ENCODE results near the gene MTMR2. TPM values are rescaled to one million over a fixed set of nuclear protein-coding genes. Genes with fewer than 3 reads are reported as not detected.

Gene MTMR2
- total RNA-seq, 1 experiment from 2014 or later: 29.1 TPM

GRCh38 chr11:95850137-95850536 lies 73.8 kb downstream of the MTMR2 start:
- intact Hi-C loops (cut with micrococcal nuclease): no loop called here
- Histone ChIP-seq H3K27me3 (ENCODE audit: insufficient read depth, low read length) (no peaks in the 10 kb centered on the region), H3K27ac (ENCODE audit: low read depth, low read length) (no peak overlapping the region), H3K9ac (ENCODE audit: low read length) (no peak overlapping the region), H4K20me1 (ENCODE audit: insufficient read depth) (no peaks in the 10 kb centered on the region), H3K36me3 (ENCODE audit: control insufficient read depth in 1 of 2, insufficient read depth in 2 of 2, low read length in 2 of 2) (peaks cover 0 to 5% of the 10 kb centered on the region in 2 experiments; a peak in 2 of 4 replicates), H3K4me1 (ENCODE audit: control insufficient read depth in 1 of 2, insufficient read depth in 2 of 2, low read length in 2 of 2) (no peaks in the 10 kb centered on the region), H2AFZ (ENCODE audit: low read depth, low read length, poor library complexity, severe bottlenecking) (no peak overlapping the region), H3K9me2 (ENCODE audit: insufficient read depth) (no peaks in the 10 kb centered on the region), H3K4me3 (replicated peaks in 1 of 2; ENCODE audit: low read depth in 1 of 2, low read length in 2 of 2) (no peak overlapping the region), H3K79me2 (ENCODE audit: insufficient read depth, low read length) (no peaks in the 10 kb centered on the region), H3K4me2 (ENCODE audit: low read length) (no peak overlapping the region), H3K9me3 (ENCODE audit: control insufficient read depth in 1 of 2, insufficient read depth in 1 of 2, low read depth in 1 of 2, low read length in 2 of 2) (no peaks in the 10 kb centered on the region)
- no peak for TF ChIP-seq YY1 (IDR thresholded peaks at IDR 0.05; ENCODE audit: extremely low read depth, insufficient replicate concordance, low read depth, low read length)
- TF ChIP-seq CEBPB (IDR thresholded peaks at IDR 0.05; ENCODE audit: low read depth): no peak
- ChIA-PET RAD21 (ENCODE audit: low non-redundant PET in 1 of 2, low total read pairs in 2 of 2, uncharacterized antibody in 2 of 2, unreplicated experiment in 2 of 2) (no interaction called here), CTCF (interaction anchor here (1.5 to 2.3 kb wide), 4 partner anchors 11 to 544 kb away, joined by 4 to 20 read pairs (median 11); no protein-coding TSS in a partner anchor), POLR2A (no interaction called here)
- DNase-seq (ENCODE audit: low read depth, low spot score): no peak
- no TSS peak for BruUV-seq (replicated peaks)
- ATAC-seq: no peak

DNA sequence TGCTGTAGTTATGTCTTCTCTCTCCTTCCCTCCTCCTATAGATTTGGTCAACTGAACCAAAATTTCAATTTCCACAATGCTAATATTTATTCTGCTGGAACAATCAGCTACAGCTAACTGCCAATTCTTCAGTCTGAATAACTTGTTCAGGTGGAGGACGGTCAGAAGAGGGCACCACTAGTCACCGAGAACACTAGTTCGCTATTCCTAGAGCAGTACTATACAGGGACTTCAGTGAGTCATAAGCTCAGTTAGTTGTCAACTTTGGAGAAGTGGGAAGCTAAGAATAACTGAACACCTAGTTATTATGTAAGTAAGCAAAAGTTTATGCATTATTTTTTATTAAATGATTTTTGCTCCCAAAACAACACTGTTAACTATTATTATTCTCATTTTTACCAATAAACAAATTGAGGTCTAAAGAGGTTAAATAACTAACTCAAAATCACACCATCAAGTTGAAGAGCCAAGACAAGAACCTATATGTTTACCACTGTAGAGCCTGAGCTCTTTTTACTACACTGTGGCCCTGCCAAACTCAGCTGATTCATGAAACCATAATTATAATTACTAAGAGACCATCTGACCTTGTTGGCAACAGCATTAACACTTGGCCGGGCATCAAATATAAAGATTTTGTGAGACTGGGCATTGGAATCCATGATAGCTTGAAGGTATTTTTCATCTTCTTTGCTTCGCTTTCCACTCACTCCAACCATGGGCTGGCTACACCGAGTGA lies 74.7 kb downstream of the MTMR2 start:
- Histone ChIP-seq H4K20me1 (ENCODE audit: insufficient read depth) (no peaks in the 10 kb centered on the region), H3K36me3 (ENCODE audit: control insufficient read depth in 1 of 2, insufficient read depth in 2 of 2, low read length in 2 of 2) (peaks cover 0 to 6% of the 10 kb centered on the region in 2 experiments; a peak in 2 of 4 replicates), H3K79me2 (ENCODE audit: insufficient read depth, low read length) (no peaks in the 10 kb centered on the region), H2AFZ (ENCODE audit: low read depth, low read length, poor library complexity, severe bottlenecking) (no peak overlapping the region), H3K4me2 (ENCODE audit: low read length) (no peak overlapping the region), H3K9me2 (ENCODE audit: insufficient read depth) (no peaks in the 10 kb centered on the region), H3K4me1 (ENCODE audit: control insufficient read depth in 1 of 2, insufficient read depth in 2 of 2, low read length in 2 of 2) (no peaks in the 10 kb centered on the region), H3K9me3 (ENCODE audit: control insufficient read depth in 1 of 2, insufficient read depth in 1 of 2, low read depth in 1 of 2, low read length in 2 of 2) (no peaks in the 10 kb centered on the region), H3K27me3 (ENCODE audit: insufficient read depth, low read length) (no peaks in the 10 kb centered on the region), H3K27ac (ENCODE audit: low read depth, low read length) (no peak overlapping the region), H3K4me3 (replicated peaks in 1 of 2; ENCODE audit: low read depth in 1 of 2, low read length in 2 of 2) (no peak overlapping the region), H3K9ac (ENCODE audit: low read length) (no peak overlapping the region)
- ATAC-seq (peak; percentile 88), DNase-seq (ENCODE audit: low read depth, low spot score) (peak; percentile 32)
- CTCF ChIA-PET: interaction anchor here (0.5 to 2.3 kb wide), 18 partner anchors 9 to 697 kb away, joined by 3 to 20 read pairs (median 4); partner anchors contain the start of genes CCDC82, CEP57, JRKL and MAML2
- RAD21 ChIA-PET (ENCODE audit: low non-redundant PET in 1 of 2, low total read pairs in 2 of 2, uncharacterized antibody in 2 of 2, unreplicated experiment in 2 of 2): interaction anchor here in 1 of 2 experiments (0.5 to 1.1 kb wide), 3 partner anchors 494 to 614 kb away, joined by 3 to 7 read pairs (median 4); partner anchors contain the start of gene MAML2
- intact Hi-C loops (cut with micrococcal nuclease): loop anchor here (1.0 kb wide), 1 partner anchor 119 kb away; no protein-coding TSS in a partner anchor
- TF ChIP-seq RAD21 (IDR thresholded peaks at IDR 0.05; ENCODE audit: low read depth) (peak; percentile 65), CTCF (IDR thresholded peaks at IDR 0.05 in 2 of 3, conservative IDR thresholded peaks at IDR 0.05 in 1 of 3; ENCODE audit: borderline replicate concordance in 1 of 3, insufficient read depth in 1 of 3, low read depth in 2 of 3, low read length in 2 of 3) (peak; percentile 39 to 60 (median 45); a peak in 5 of 6 replicates), ELF1 (IDR thresholded peaks at IDR 0.05; ENCODE audit: borderline replicate concordance, low read depth) (no peak)
- POLR2A ChIA-PET: interaction anchor here (0.9 to 1.1 kb wide), 2 partner anchors 494 to 540 kb away, joined by 3 read pairs; partner anchors contain the start of genes CCDC82, JRKL and MAML2
- no TSS peak for BruUV-seq (replicated peaks)
